SK-N-SH treated with all-trans-retinoic acid at 6 μM for 48 hours (cell line): ENCODE data around the gene AGAP5.

Source experiments
- ARNTL ChIP-seq: fragments of 450-650 bp; formaldehyde crosslinking; IDR thresholded peaks from 2 replicates; pipeline ENCODE4 v1.5.0; 2020; ENCODE audit warnings: low read depth, mild to moderate bottlenecking, moderate library complexity, borderline replicate concordance
- BACH2 ChIP-seq: fragments of 250-450 bp; sonication (Bioruptor Pico); IDR thresholded peaks from 2 replicates; pipeline ENCODE4 v1.9.0; 2021; ENCODE audit warnings: mild to moderate bottlenecking, borderline replicate concordance
- CREB5 ChIP-seq: fragments of 250-450 bp; sonication (Bioruptor Pico); IDR thresholded peaks from 2 replicates; pipeline ENCODE4 v1.5.1; 2020; ENCODE audit warnings: low read depth, mild to moderate bottlenecking, moderate library complexity
- CSDC2 ChIP-seq: fragments of 250-450 bp; sonication (Bioruptor Pico); IDR thresholded peaks from 2 replicates; pipeline ENCODE4 v1.5.0; 2020; ENCODE audit warnings: mild to moderate bottlenecking, moderate library complexity
- ISL1 ChIP-seq: fragments of 250-450 bp; sonication (Bioruptor Pico); IDR thresholded peaks from 2 replicates; pipeline ENCODE4 v2.1.2; 2022; ENCODE audit warnings: mild to moderate bottlenecking, moderate library complexity
- OSR1 ChIP-seq: fragments of 250-450 bp; sonication (Bioruptor Pico); IDR thresholded peaks from 2 replicates; pipeline ENCODE4 v1.8.0; 2022; ENCODE audit warnings: moderate library complexity, mild to moderate bottlenecking, inconsistent platforms
- PATZ1 ChIP-seq: fragments of 250-450 bp; sonication (Bioruptor Pico); IDR thresholded peaks from 2 replicates; pipeline ENCODE4 v1.8.0; 2020; ENCODE audit warnings: mild to moderate bottlenecking, moderate library complexity, borderline replicate concordance
- PPARA ChIP-seq: fragments of 250-450 bp; sonication (Bioruptor Pico); IDR thresholded peaks from 2 replicates; pipeline ENCODE4 v1.5.0; 2020; ENCODE audit warnings: mild to moderate bottlenecking, borderline replicate concordance
- RARB ChIP-seq: fragments of 250-450 bp; sonication (Bioruptor Pico); IDR thresholded peaks from 2 replicates; pipeline ENCODE4 v1.8.0; 2021; ENCODE audit warnings: mild to moderate bottlenecking, moderate library complexity
- ZFP3 ChIP-seq: fragments of 250-450 bp; sonication (Bioruptor Pico); IDR thresholded peaks from 2 replicates; pipeline ENCODE4 v1.5.0; 2020; ENCODE audit warnings: mild to moderate bottlenecking, moderate library complexity
- ZFP30 ChIP-seq: fragments of 450-650 bp; formaldehyde crosslinking; IDR thresholded peaks from 2 replicates; pipeline ENCODE4 v1.5.0; 2022; ENCODE audit warnings: mild to moderate bottlenecking, moderate library complexity
- ZNF70 ChIP-seq: fragments of 450-650 bp; formaldehyde crosslinking; IDR thresholded peaks from 2 replicates; pipeline ENCODE4 v1.5.0; 2020; ENCODE audit warnings: mild to moderate bottlenecking, moderate library complexity
- ZNF8 ChIP-seq: fragments of 450-650 bp; formaldehyde crosslinking; IDR thresholded peaks from 2 replicates; pipeline ENCODE4 v1.5.0; 2020; ENCODE audit warnings: mild to moderate bottlenecking, moderate library complexity

GRCh38 chr10:73644767-73645166 is 53.1 kb downstream of the AGAP5 start:
- TF ChIP-seq ZNF8 (CRISPR knock-in tag) (no peak), CREB5 (CRISPR knock-in tag) (no peak), ZFP3 (CRISPR knock-in tag) (no peak), ARNTL (CRISPR knock-in tag) (no peak), ZFP30 (CRISPR knock-in tag) (no peak), ZNF70 (CRISPR knock-in tag) (no peak), OSR1 (no peak), ISL1 (no peak), RARB (CRISPR knock-in tag) (no peak), PPARA (CRISPR knock-in tag) (no peak), BACH2 (CRISPR knock-in tag) (no peak), CSDC2 (no peak), PATZ1 (CRISPR knock-in tag) (no peak)
